Subcutaneous adipose tissue (tissue), 4 donors: ENCODE measurements around the gene EFCAB14. TPM values are rescaled to one million over a fixed set of nuclear protein-coding genes. Genes with fewer than 3 reads are reported as not detected.

Source experiments
- CTCF ChIP-seq: fragments of 450-650 bp; IDR thresholded peaks from one replicate; pipeline ENCODE4 v1.5.1; 2016; ENCODE audit warnings: low read depth, mild to moderate bottlenecking, control low read depth, antibody characterized with exemption, moderate library complexity
- total RNA-seq, 4 donors: library from RNA; depleted of rRNA; stranded (reverse); fragments of >200 nt; gene quantifications; one replicate each; pipeline ENCODE4 v1.1.0, GENCODE V29; 2016

EFCAB14 gene
- total RNA-seq, 4 donors from 2014 or later = 91.4 to 137 (median 102) TPM

DNA sequence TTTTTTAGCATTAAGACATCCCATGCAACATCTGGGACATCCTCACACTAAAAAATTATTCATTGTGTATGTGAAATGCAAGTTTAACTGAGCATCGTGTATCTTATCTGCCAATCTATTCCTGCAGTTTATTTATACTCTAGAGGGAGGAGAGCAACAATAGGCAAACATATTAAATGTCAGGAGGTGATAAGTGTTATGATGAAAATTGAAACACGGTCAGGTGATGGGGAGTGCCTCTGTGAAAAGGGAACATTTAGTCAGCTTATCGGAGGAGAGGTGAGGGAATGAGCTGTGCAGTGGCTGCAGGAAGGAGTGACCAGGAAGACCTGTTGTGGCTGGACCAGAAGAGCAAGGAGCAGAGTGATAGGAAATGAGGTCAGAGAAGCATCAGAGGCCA lies 775 bp upstream of the EFCAB14 start:
- no peak for TF ChIP-seq CTCF

DNA sequence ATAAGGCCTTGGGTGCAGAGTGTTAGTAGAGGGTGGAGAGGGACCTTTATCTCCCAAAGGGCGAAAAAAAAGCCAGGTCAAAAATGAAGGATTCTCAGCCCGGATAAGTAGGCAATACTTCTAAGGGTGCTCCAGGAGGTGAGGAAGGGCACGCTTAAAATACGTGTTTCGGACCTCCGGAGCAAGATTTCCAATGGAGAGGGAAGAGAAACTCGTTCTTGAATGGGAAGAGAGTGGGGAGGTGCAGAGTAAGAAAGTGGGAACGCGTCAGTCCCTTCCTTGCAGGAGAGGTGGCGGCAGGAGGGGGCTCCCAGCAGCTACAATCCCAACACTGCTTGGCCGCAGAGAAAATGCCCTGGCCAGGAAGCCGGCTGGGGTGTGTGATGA lies 581 bp downstream of the EFCAB14 start:
- no peak for TF ChIP-seq CTCF

DNA sequence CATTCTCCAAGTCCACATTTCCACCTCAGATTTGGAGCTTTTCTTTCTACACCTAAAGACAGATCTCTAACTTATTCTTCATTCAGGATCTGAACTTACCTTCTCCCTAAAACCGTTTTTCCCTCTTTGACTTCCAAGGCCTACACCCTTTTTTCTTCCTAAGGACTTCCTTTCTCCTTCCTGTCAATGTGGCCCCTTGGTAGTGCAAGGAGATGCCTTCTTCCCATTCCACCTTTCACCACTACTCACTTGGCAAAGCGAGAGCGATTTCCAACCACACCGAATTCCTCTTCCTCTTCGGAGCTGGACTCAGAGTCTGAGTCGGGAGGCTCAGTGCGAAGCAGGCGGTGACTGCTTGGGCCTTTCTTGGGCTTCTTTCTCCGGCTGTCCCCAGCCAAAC lies 1.3 kb downstream of the EFCAB14 start:
- TF ChIP-seq CTCF = no peak

GRCh38 chr1:46714976-46715375 lies 3.9 kb downstream of the EFCAB14 start:
- TF ChIP-seq CTCF = no peak

- no peak for TF ChIP-seq CTCF
Observed at GRCh38 chr1:46708121-46708520, 10.8 kb downstream of the EFCAB14 start.

GRCh38 chr1:46705408-46705807 lies 13.5 kb downstream of the EFCAB14 start:
- TF ChIP-seq CTCF = no peak

- no peak for TF ChIP-seq CTCF
Observed at GRCh38 chr1:46703927-46704641, 14.8 kb downstream of the EFCAB14 start.
